ENCODE results near the gene MPRIP.

DNA sequence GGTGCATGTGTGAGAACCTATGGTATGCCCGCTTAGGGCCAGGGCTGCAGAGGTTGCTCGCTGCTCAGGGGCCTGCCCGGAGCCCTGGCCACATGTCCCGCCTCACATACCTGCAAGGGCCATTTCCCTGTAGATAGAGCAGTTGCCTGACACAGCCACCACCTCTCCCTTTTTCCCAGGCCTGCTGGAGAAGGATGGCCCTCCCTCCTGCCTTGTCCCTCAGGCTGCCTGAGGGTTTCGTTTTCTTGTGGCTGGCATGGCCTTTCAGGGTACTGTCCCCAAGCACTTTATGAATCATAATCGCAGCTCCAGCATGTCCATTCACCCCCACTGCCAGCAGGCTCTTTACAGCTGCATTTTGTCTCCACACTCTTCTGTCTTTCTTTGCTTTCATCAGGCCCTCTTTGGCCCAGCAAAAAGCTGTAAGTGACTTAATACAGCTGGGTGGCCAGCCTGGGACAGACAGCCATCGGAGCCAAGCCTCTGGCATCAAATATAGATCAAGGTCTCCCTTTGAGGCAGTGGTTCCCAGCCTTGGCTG, 65.7 kb downstream of the MPRIP start:
- TF ChIP-seq, protein P1, sequence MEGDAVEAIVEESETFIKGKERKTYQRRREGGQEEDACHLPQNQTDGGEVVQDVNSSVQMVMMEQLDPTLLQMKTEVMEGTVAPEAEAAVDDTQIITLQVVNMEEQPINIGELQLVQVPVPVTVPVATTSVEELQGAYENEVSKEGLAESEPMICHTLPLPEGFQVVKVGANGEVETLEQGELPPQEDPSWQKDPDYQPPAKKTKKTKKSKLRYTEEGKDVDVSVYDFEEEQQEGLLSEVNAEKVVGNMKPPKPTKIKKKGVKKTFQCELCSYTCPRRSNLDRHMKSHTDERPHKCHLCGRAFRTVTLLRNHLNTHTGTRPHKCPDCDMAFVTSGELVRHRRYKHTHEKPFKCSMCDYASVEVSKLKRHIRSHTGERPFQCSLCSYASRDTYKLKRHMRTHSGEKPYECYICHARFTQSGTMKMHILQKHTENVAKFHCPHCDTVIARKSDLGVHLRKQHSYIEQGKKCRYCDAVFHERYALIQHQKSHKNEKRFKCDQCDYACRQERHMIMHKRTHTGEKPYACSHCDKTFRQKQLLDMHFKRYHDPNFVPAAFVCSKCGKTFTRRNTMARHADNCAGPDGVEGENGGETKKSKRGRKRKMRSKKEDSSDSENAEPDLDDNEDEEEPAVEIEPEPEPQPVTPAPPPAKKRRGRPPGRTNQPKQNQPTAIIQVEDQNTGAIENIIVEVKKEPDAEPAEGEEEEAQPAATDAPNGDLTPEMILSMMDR (optimal IDR thresholded peaks at IDR 0.05 in 1 of 3, IDR thresholded peaks at IDR 0.05 in 1 of 3, conservative IDR thresholded peaks at IDR 0.05 in 1 of 3; ENCODE audit: extremely low read depth in 1 of 3, insufficient read depth in 2 of 3, low read length in 3 of 3), result no peak
- no peak for TF ChIP-seq EZH2 (IDR thresholded peaks at IDR 0.05; ENCODE audit: low read length)
